GM12878 (cell line): Measurements from ENCODE around the gene SCGB2B2. TPM values are rescaled to one million over a fixed set of nuclear protein-coding genes. Genes with fewer than 3 reads are reported as not detected.

ENCODE experiments used
- ATAC-seq: fragments of 200-7000 bp; cut with Tn5 transposase; 3 replicates; pipeline ENCODE4 v1.9.1; 2020; ENCODE audit warnings: mild to moderate bottlenecking, moderate library complexity
- BruUV-seq: library from RNA; stranded (reverse); fragments of 400-500 nt; replicated peaks from 2 replicates; lab custom pipeline; 2021; lab: Mats Ljungman, UMichigan
- CTCF ChIA-PET: fragments of 300-600 bp; sonication (Branson Sonifier 250); formaldehyde crosslinking; extraction: SDS; loops from one replicate; lab custom pipeline; 2021; ENCODE audit warnings: inconsistent platforms; lab: Yijun Ruan, JAX
- POLR2A ChIA-PET: fragments of 350-600 bp; formaldehyde crosslinking; extraction: SDS; loops from one replicate; lab custom pipeline; 2021; ENCODE audit warnings: inconsistent platforms; lab: Charles Lee
- RAD21 ChIA-PET: fragments of 300-600 bp; sonication (Branson Sonifier 250); formaldehyde crosslinking; loops from one replicate; lab custom pipeline; 2023; ENCODE audit warnings: antibody characterized with exemption; ENCODE audit not compliant: unreplicated experiment; lab: Charles Lee
- SMC1A ChIA-PET: fragments of 300-600 bp; sonication (Branson Sonifier 250); formaldehyde crosslinking; loops from one replicate; lab custom pipeline; 2023; ENCODE audit not compliant: unreplicated experiment, uncharacterized antibody; lab: Charles Lee
- DNase-seq: peaks from one replicate; pipeline ENCODE4 v3.0.0-alpha.2; 2011; ENCODE audit warnings: low read depth, low spot score
- FAIRE-seq: peaks from 3 replicates; lab custom pipeline; 2011; peaks lifted over from hg19 to GRCh38; lab: Jason Lieb, UNC
- H2AFZ ChIP-seq: 2 replicates; pipeline ENCODE4 v1.6.0; 2011; ENCODE audit warnings: low read depth, low read length, control low read depth; ENCODE audit not compliant: control insufficient read depth
- H3K27ac ChIP-seq: 2 replicates; pipeline ENCODE4 v1.5.1; 2011; ENCODE audit warnings: control low read depth; ENCODE audit not compliant: control insufficient read depth, insufficient read depth
- H3K27me3 ChIP-seq, 2 experiments: replicated peaks in 1 of 2; 2 replicates each; pipeline versions ENCODE4 v1.6.0 to v1.6.1; 2011; ENCODE audit warnings: low read length in 1 of 2; ENCODE audit not compliant: control insufficient read depth in 2 of 2, insufficient read depth in 2 of 2
- H3K36me3 ChIP-seq, 2 experiments: 2 replicates each; pipeline ENCODE4 v1.5.1; 2011; ENCODE audit warnings: low read length in 1 of 2; ENCODE audit not compliant: control insufficient read depth in 2 of 2, insufficient read depth in 2 of 2
- H3K4me1 ChIP-seq: 2 replicates; pipeline ENCODE4 v1.6.1; 2011; ENCODE audit warnings: mild to moderate bottlenecking, low read length, moderate library complexity, mixed read lengths; ENCODE audit not compliant: control insufficient read depth, insufficient read depth
- H3K4me2 ChIP-seq: 2 replicates; pipeline ENCODE4 v1.6.0; 2011; ENCODE audit warnings: control low read depth; ENCODE audit not compliant: control insufficient read depth, insufficient read depth
- H3K4me3 ChIP-seq: fragments of 200-600 bp; sonication (generic); 2 replicates; pipeline ENCODE4 v1.5.1; 2016
- H3K79me2 ChIP-seq: 2 replicates; pipeline ENCODE4 v1.6.0; 2011; ENCODE audit warnings: low read length; ENCODE audit not compliant: control insufficient read depth, insufficient read depth
- H3K9ac ChIP-seq: 2 replicates; pipeline ENCODE4 v1.8.0; 2011; ENCODE audit warnings: low read length, control low read depth, mixed read lengths; ENCODE audit not compliant: control insufficient read depth, insufficient read depth
- H3K9me3 ChIP-seq: replicated peaks from 3 replicates; pipeline ENCODE4 v1.5.1; 2011; ENCODE audit warnings: mild to moderate bottlenecking, low read length; ENCODE audit not compliant: control insufficient read depth, insufficient read depth
- H4K20me1 ChIP-seq: 2 replicates; pipeline ENCODE4 v1.6.0; 2011; ENCODE audit not compliant: control insufficient read depth, insufficient read depth
- E2F8 ChIP-seq: fragments of 450-650 bp; IDR thresholded peaks from 2 replicates; pipeline ENCODE4 v1.6.1; 2018; ENCODE audit warnings: mild to moderate bottlenecking, low read depth, moderate library complexity; ENCODE audit not compliant: partially characterized antibody
- ESRRA ChIP-seq: IDR thresholded peaks from 2 replicates; pipeline ENCODE4 v1.6.1; 2012; ENCODE audit warnings: mild to moderate bottlenecking, low read length, improper control_type of control experiment
- MAX ChIP-seq: IDR thresholded peaks from 2 replicates; pipeline ENCODE4 v1.6.1; 2012; ENCODE audit warnings: low read depth, low read length, improper control_type of control experiment
- NFXL1 ChIP-seq: fragments of 450-650 bp; IDR thresholded peaks from 2 replicates; pipeline ENCODE4 v1.6.1; 2017; ENCODE audit warnings: antibody characterized with exemption, mild to moderate bottlenecking, borderline replicate concordance
- NR2C1 ChIP-seq: fragments of 450-650 bp; IDR thresholded peaks from 2 replicates; pipeline ENCODE4 v1.6.1; 2017; ENCODE audit warnings: antibody characterized with exemption, mild to moderate bottlenecking, moderate library complexity
- SMAD1 ChIP-seq: fragments of 450-650 bp; IDR thresholded peaks from 2 replicates; pipeline ENCODE4 v1.6.1; 2018; ENCODE audit warnings: mild to moderate bottlenecking, low read depth; ENCODE audit not compliant: partially characterized antibody
- USF1 ChIP-seq: IDR thresholded peaks from 2 replicates; pipeline ENCODE4 v1.6.1; 2011; ENCODE audit warnings: borderline replicate concordance, low read depth, mild to moderate bottlenecking, moderate library complexity, mixed read lengths, low read length; ENCODE audit not compliant: insufficient read depth; ENCODE audit errors: extremely low read length
- ZBTB4 ChIP-seq: fragments of 450-650 bp; formaldehyde crosslinking; IDR thresholded peaks from 2 replicates; pipeline ENCODE4 v1.4.0; 2022; ENCODE audit warnings: mild to moderate bottlenecking, moderate library complexity
- ZBTB40 ChIP-seq: fragments of 450-650 bp; IDR thresholded peaks from 2 replicates; pipeline ENCODE4 v1.6.1; 2016; ENCODE audit warnings: mild to moderate bottlenecking, moderate library complexity, borderline replicate concordance
- ZNF24 ChIP-seq: fragments of 450-650 bp; IDR thresholded peaks from 2 replicates; pipeline ENCODE4 v1.6.1; 2017; ENCODE audit warnings: antibody characterized with exemption, mild to moderate bottlenecking
- WGBS: methylation state at CpG from one replicate; pipeline ENCODE4 v1.1.6; 2016; ENCODE audit warnings: low lambda C conversion rate; ENCODE audit not compliant: insufficient replicate concordance, insufficient coverage; ENCODE audit errors: missing lambda C conversion rate; 5-methylcytosine and 5-hydroxymethylcytosine counted together
- in situ Hi-C: fragments of 300-500 bp; cut with MboI; formaldehyde crosslinking; loops from 9 replicates; pipeline ENCODE4 v1.14.3; 2018; ENCODE audit warnings: mixed read lengths
- intact Hi-C: fragments of 100-400 bp; cut with micrococcal nuclease; formaldehyde crosslinking; loops from one replicate; pipeline ENCODE4 v1.14.2; 2022; ENCODE audit not compliant: unreplicated experiment
- polyA plus RNA-seq, 11 experiments: library from polyadenylated mRNA; depleted of rRNA in 4 of 11; unstranded in 6 of 11; stranded (reverse) in 5 of 11; fragments of >200 nt; fragmentation: Nextera tagmentation in 4 of 11; fragmentation: Illumina TruSeq in 1 of 11; extraction: Ambion mirVana in 4 of 11; extraction: Trizol in 1 of 11; gene quantifications; 1 replicate in 1 of 11; 2 replicates in 10 of 11; pipeline versions ENCODE4 v1.2.1 to v1.2.3, GENCODE V29; 2011 to 2016; ENCODE audit warnings: inconsistent platforms in 2 of 11, missing spikeins in 2 of 11, low read depth in 1 of 11
- total RNA-seq, 4 experiments: library from RNA; depleted of rRNA in 3 of 4; stranded (reverse); fragments of >200 nt in 3 of 4; fragmentation: Illumina TruSeq in 1 of 4; extraction: Trizol in 1 of 4; gene quantifications; 2 replicates each; pipeline versions ENCODE4 v1.2.1 to v1.2.3, GENCODE V29; 2013 to 2021

Gene SCGB2B2
- total and polyA plus RNA-seq, 10 of the 15 experiments (the other 5 are each of a cell fraction or from before 2014, with no cell fraction given) = 0.06 to 0.35 (median 0.21) TPM; not detected in 6

GRCh38 chr19:34690372-34690771 lies 13.4 kb upstream of the SCGB2B2 start:
- no peak for FAIRE-seq
- Histone ChIP-seq H3K4me3 (no peak overlapping the region), H2AFZ (no peak overlapping the region), H3K9ac (no peak overlapping the region), H3K4me1 (no peaks in the 10 kb centered on the region), H3K36me3 (no peaks in the 10 kb centered on the region), H3K79me2 (no peaks in the 10 kb centered on the region), H3K9me3 (peaks cover 3% of the 10 kb centered on the region; the same call in 2 of the 3 replicates), H3K4me2 (no peak overlapping the region), H4K20me1 (no peaks in the 10 kb centered on the region), H3K27me3 (no peaks in the 10 kb centered on the region), H3K27ac (no peak overlapping the region)
- CTCF ChIA-PET = no interaction called here
- no peak for DNase-seq
- WGBS = 43% methylated on average over 3 of the region's 3 CpGs
- ATAC-seq = no peak
- POLR2A ChIA-PET = no interaction called here
- intact Hi-C loops = no loop called here
- BruUV-seq = no TSS peak
- in situ Hi-C loops = no loop called here
- SMC1A ChIA-PET = no interaction called here
- RAD21 ChIA-PET = no interaction called here
- TF ChIP-seq USF1 (no peak), ZBTB40 (no peak), NFXL1 (no peak), NR2C1 (no peak), E2F8 (no peak), ESRRA (no peak), ZNF24 (no peak), ZBTB4 (CRISPR knock-in tag) (no peak), MAX (no peak), SMAD1 (no peak)
